Pancreas (tissue), 10 donors: Measurements from ENCODE around the gene ARHGAP6. TPM values are rescaled to one million over a fixed set of nuclear protein-coding genes. Genes with fewer than 3 reads are reported as not detected.
A peak's percentile ranks its signal among the peaks of the same experiment; 100 is the strongest.
"Not testable (repeated sequence)": the region's sequence is repeated elsewhere in the genome, so short reads cannot be mapped to it uniquely, and the experiment has no call there.

Source experiments
- ATAC-seq, 4 donors: fragments of 200-7000 bp; cut with Tn5 transposase; one replicate each; pipeline versions ENCODE4 v1.8.0 to v1.9.1; 2020; ENCODE audit warnings: mild to moderate bottlenecking in 4 of 4, moderate library complexity in 4 of 4
- DNase-seq, 6 donors: peaks; one replicate each; pipeline ENCODE4 v3.0.0-alpha.2; 2020
- FAIRE-seq: peaks from 2 replicates; lab custom pipeline; 2012; peaks lifted over from hg19 to GRCh38; lab: Jason Lieb, UNC
- H3K27ac ChIP-seq, 4 donors: fragments of 200-600 bp; sonication (generic); 1 replicate in 3 of 4; 2 replicates in 1 of 4; pipeline versions ENCODE4 v1.5.0 to v1.8.0; 2020
- H3K27me3 ChIP-seq, 4 donors: fragments of 200-600 bp; one replicate each; pipeline ENCODE4 v1.8.0; 2021
- H3K36me3 ChIP-seq, 3 donors: fragments of 200-600 bp; sonication (generic) in 1 of 3; one replicate each; pipeline versions ENCODE4 v1.5.0 to v1.8.0; 2020 to 2021
- H3K4me1 ChIP-seq, 3 donors: fragments of 200-600 bp; one replicate each; pipeline ENCODE4 v1.8.0; 2021
- H3K4me3 ChIP-seq, 4 donors: fragments of 200-600 bp; sonication (generic) in 2 of 4; one replicate each; pipeline versions ENCODE4 v1.5.0 to v1.8.0; 2020 to 2021
- H3K9me3 ChIP-seq, 4 donors: fragments of 200-600 bp; one replicate each; pipeline ENCODE4 v1.8.0; 2021
- CTCF ChIP-seq, 4 donors: fragments of 200-600 bp; sonication (generic) in 3 of 4; IDR thresholded peaks; one replicate each; pipeline versions ENCODE4 v1.5.0 to v1.8.0; 2021; ENCODE audit warnings: antibody characterized with exemption in 4 of 4
- WGBS, 2 donors: extraction: QIAGEN DNeasy Blood & Tissue Kit; methylation state at CpG; one replicate each; pipeline ENCODE4 v1.1.7; 2013; 5-methylcytosine and 5-hydroxymethylcytosine counted together
- intact Hi-C, 3 donors: fragments of 100-400 bp; cut with DNase I; formaldehyde crosslinking; loops; one replicate each; pipeline versions ENCODE4 v1.11.1 to v1.14.2; 2022
- polyA plus RNA-seq, 2 donors: library from polyadenylated mRNA; stranded (reverse); fragments of 200-250 nt; gene quantifications; one replicate each; pipeline ENCODE4 v1.2.3, GENCODE V29; 2013
- total RNA-seq, 6 donors: library from RNA; stranded (reverse); fragmentation: NEBNext Ultra II Directional in 4 of 6; extraction: Animal tissue kit (Norgen Biotek cat#: 25700) in 4 of 6; gene quantifications; one replicate each; pipeline versions ENCODE4 v1.2.1 to v1.2.4, GENCODE V29; 2021 to 2023
- donor health status: healthy with polysubstance abuse.
- donor health status: DM: no; HTN: no; CAD: no; lungs with moderate emphysema.
- donor health status: DM: no; HTN: no; CAD: no.
- donor health status: control.
- donor health status: control.
- donor health status: Bipolar disorder and iron deficiency.
- donor health status: DM: yes; HTN: yes; CAD: no.
- donor health status: DM: no; HTN: no; CAD: no.
- donor health status: DM: no; HTN: no; CAD: no.
- donor health status: DM: yes; HTN: yes; CAD: no.

Gene ARHGAP6
- total and polyA plus RNA-seq, 8 donors: 0.79 to 3.3 (median 1.1) TPM

- ATAC-seq (no peak), FAIRE-seq (peak; percentile 63), DNase-seq (no peak)
- no peak for TF ChIP-seq CTCF (IDR thresholded peaks at IDR 0.05)
- no peak overlapping the region for H3K27ac ChIP-seq
- H3K36me3 ChIP-seq: no peaks in the 10 kb centered on the region
- intact Hi-C loops: no loop called here
- H3K9me3 ChIP-seq: no peaks in the 10 kb centered on the region
- no peaks in the 10 kb centered on the region for H3K4me1 ChIP-seq
- H3K4me3 ChIP-seq: no peak overlapping the region
- H3K27me3 ChIP-seq: peaks cover 0 to 9% (median 0%) of the 10 kb centered on the region in 4 donors
- 50 to 64% methylated on average over 2 of the region's 2 CpGs for WGBS, 2 donors
Measured at GRCh38 chrX:11580789-11581188, 84.9 kb downstream of the ARHGAP6 start.

- no peak for TF ChIP-seq CTCF (IDR thresholded peaks at IDR 0.05)
- DNase-seq (no peak), ATAC-seq (no peak), FAIRE-seq (no peak)
- H3K27me3 ChIP-seq: peaks cover 0 to 14% (median 0%) of the 10 kb centered on the region in 4 donors
- no peak overlapping the region for H3K27ac ChIP-seq
- intact Hi-C loops: no loop called here
- H3K4me1 ChIP-seq: no peaks in the 10 kb centered on the region
- no peak overlapping the region for H3K4me3 ChIP-seq
- H3K9me3 ChIP-seq: no peaks in the 10 kb centered on the region
- H3K36me3 ChIP-seq: no peaks in the 10 kb centered on the region
- WGBS, 2 donors: 39 to 40% methylated on average over 7 of the region's 7 CpGs
Measured at GRCh38 chrX:11579636-11580600, 85.8 kb downstream of the ARHGAP6 start.

GRCh38 chrX:11578301-11578700 is 87.4 kb downstream of the ARHGAP6 start:
- H3K27ac ChIP-seq, FAIRE-seq, intact Hi-C loops, H3K36me3 ChIP-seq, H3K4me3 ChIP-seq, DNase-seq, H3K4me1 ChIP-seq, H3K9me3 ChIP-seq, ATAC-seq: not testable (repeated sequence)
- H3K27me3 ChIP-seq: peaks cover 0 to 14% (median 0%) of the 10 kb centered on the region in 4 donors
- WGBS, 2 donors: 59 to 75% methylated on average over 1 of the region's 1 CpG

- Histone ChIP-seq H3K9me3 (no peaks in the 10 kb centered on the region), H3K36me3 (no peaks in the 10 kb centered on the region), H3K4me3 (no peak overlapping the region), H3K27ac (no peak overlapping the region), H3K4me1 (no peaks in the 10 kb centered on the region), H3K27me3 (peaks cover 0 to 14% (median 0%) of the 10 kb centered on the region in 4 donors)
- 84% methylated on average over 3 of the region's 3 CpGs for WGBS, 2 donors
- ATAC-seq: no peak
- TF ChIP-seq CTCF (IDR thresholded peaks at IDR 0.05): no peak
- no peak for DNase-seq
- intact Hi-C loops: no loop called here
- no peak for FAIRE-seq
Measured at GRCh38 chrX:11577603-11578002, 88.1 kb downstream of the ARHGAP6 start.

- no peaks in the 10 kb centered on the region for H3K4me1 ChIP-seq
- peaks cover 0 to 14% (median 0%) of the 10 kb centered on the region in 4 donors for H3K27me3 ChIP-seq
- TF ChIP-seq CTCF (IDR thresholded peaks at IDR 0.05): no peak
- intact Hi-C loops: no loop called here
- WGBS, 2 donors: 59 to 68% methylated on average over 2 of the region's 2 CpGs
- no peaks in the 10 kb centered on the region for H3K36me3 ChIP-seq
- H3K9me3 ChIP-seq: no peaks in the 10 kb centered on the region
- no peak overlapping the region for H3K4me3 ChIP-seq
- DNase-seq (no peak), ATAC-seq (no peak), FAIRE-seq (no peak)
- H3K27ac ChIP-seq: no peak overlapping the region
Measured at GRCh38 chrX:11575332-11575731, 90.4 kb downstream of the ARHGAP6 start.
